ENCODE data around the gene TCF21. TPM values are rescaled to one million over a fixed set of nuclear protein-coding genes. Genes with fewer than 3 reads are reported as not detected.

Gene TCF21
- total RNA-seq, 1 donor from 2014 or later: 46.5 TPM

DNA sequence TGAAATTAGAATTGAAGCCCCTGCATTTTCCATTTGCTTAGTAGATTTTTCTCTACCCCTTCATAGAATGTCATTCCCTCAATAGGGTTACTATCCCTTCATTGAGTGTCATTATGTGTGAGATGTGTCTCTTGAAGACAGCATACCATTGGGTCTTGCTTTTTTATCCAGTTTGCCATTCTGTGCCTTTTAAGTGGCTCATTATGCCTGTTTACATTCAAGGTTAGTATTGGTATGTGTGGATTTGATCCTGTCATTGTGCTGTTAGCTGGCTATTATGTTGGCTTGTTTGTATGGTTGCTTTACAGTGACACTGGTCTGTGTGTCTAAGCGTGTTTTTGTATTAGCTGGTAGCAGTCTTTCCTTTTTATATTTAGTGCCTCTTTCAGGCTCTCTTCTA lies 25.7 kb upstream of the TCF21 start:
- ATAC-seq (no peak), DNase-seq (no peak)
- Histone ChIP-seq H3K27ac (no peak overlapping the region), H3K27me3 (ENCODE audit: low read depth) (no peaks in the 10 kb centered on the region), H3K4me1 (no peaks in the 10 kb centered on the region), H3K9me3 (peaks cover 22% of the 10 kb centered on the region), H3K4me3 (no peak overlapping the region), H3K36me3 (no peaks in the 10 kb centered on the region)
- intact Hi-C loops (cut with DNase I): no loop called here
- TF ChIP-seq, protein P1, sequence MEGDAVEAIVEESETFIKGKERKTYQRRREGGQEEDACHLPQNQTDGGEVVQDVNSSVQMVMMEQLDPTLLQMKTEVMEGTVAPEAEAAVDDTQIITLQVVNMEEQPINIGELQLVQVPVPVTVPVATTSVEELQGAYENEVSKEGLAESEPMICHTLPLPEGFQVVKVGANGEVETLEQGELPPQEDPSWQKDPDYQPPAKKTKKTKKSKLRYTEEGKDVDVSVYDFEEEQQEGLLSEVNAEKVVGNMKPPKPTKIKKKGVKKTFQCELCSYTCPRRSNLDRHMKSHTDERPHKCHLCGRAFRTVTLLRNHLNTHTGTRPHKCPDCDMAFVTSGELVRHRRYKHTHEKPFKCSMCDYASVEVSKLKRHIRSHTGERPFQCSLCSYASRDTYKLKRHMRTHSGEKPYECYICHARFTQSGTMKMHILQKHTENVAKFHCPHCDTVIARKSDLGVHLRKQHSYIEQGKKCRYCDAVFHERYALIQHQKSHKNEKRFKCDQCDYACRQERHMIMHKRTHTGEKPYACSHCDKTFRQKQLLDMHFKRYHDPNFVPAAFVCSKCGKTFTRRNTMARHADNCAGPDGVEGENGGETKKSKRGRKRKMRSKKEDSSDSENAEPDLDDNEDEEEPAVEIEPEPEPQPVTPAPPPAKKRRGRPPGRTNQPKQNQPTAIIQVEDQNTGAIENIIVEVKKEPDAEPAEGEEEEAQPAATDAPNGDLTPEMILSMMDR (IDR thresholded peaks at IDR 0.05): no peak

DNA sequence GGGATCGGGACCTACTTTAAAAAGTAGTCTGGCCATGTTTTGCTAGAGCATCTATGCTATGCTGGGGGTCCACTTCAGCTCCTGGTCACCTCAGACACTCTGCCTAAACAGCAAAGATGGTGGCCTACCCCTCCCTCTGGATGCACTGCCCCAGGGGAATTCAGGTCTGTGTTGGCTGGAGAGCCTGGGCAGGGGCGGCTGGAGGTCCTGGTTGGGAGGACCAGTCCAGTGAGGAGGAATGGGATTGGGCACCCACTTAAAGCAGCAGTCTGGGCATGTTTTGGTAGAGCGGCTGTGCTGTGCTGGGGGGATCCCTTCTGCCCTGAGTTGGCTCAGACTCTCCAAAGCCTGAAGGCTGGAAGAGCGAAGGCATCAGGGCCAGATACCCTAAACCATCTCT lies 23.2 kb upstream of the TCF21 start:
- H3K27ac ChIP-seq: no peak overlapping the region
- TF ChIP-seq, protein P1 (IDR thresholded peaks at IDR 0.05): no peak
- ATAC-seq (no peak), DNase-seq (no peak)
- H3K4me3 ChIP-seq: no peak overlapping the region
- H3K36me3 ChIP-seq: no peaks in the 10 kb centered on the region
- peaks cover 17% of the 10 kb centered on the region for H3K9me3 ChIP-seq
- no peaks in the 10 kb centered on the region for H3K27me3 ChIP-seq (ENCODE audit: low read depth)
- H3K4me1 ChIP-seq: no peaks in the 10 kb centered on the region
- intact Hi-C loops (cut with DNase I): no loop called here

DNA sequence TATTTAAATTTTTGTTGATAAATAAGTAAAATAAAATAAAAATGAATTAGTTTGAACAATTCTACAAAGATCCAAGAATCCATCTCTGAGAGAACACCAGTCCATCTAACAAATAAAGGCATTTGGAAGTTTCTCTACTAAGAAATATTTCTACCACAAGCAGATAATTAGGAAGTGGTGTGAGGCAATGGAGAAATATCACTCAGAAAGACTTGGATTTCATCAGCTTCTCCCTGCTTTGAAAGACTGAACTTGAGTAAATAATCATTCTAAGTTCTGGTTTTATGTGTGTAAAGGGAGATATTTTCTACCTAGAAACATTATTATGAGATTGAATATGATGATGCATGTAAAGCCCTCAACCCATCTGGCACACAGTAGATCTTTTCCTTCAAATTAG lies 17.8 kb upstream of the TCF21 start:
- TF ChIP-seq, protein P1 (IDR thresholded peaks at IDR 0.05): no peak
- no peaks in the 10 kb centered on the region for H3K4me1 ChIP-seq

DNA sequence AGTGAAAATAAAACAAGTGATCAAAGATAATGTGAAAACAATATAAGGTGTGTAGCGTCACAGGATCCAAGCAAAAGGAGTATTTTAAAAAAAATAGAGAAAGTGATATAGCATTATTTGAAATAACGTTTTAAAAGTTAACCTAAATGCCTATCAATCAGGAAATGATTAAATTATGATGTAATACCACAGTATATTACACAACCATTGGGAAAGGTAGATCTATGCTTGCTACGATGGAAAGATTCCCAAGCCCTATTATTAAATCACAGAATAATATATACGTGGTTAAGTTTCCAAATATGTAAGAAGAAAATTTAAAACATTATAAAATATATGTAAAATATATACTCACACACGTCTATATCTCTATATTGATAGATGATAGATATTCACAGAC lies 15.4 kb upstream of the TCF21 start:
- ATAC-seq: no peak
- Histone ChIP-seq H3K4me3 (no peak overlapping the region), H3K4me1 (no peaks in the 10 kb centered on the region), H3K27ac (no peak overlapping the region), H3K9me3 (no peaks in the 10 kb centered on the region), H3K27me3 (ENCODE audit: low read depth) (no peaks in the 10 kb centered on the region), H3K36me3 (no peaks in the 10 kb centered on the region)
- intact Hi-C loops (cut with DNase I): no loop called here
- DNase-seq: no peak
- TF ChIP-seq, protein P1 (IDR thresholded peaks at IDR 0.05): no peak

More for the DNA sequence above, 17.8 kb upstream of the TCF21 start:
- no peaks in the 10 kb centered on the region for H3K27me3 ChIP-seq (ENCODE audit: low read depth)
- no peak overlapping the region for H3K27ac ChIP-seq
- DNase-seq: no peak
- intact Hi-C loops (cut with DNase I): no loop called here
- H3K36me3 ChIP-seq: no peaks in the 10 kb centered on the region
- ATAC-seq: no peak
- H3K4me3 ChIP-seq: no peak overlapping the region
- H3K9me3 ChIP-seq: no peaks in the 10 kb centered on the region

DNA sequence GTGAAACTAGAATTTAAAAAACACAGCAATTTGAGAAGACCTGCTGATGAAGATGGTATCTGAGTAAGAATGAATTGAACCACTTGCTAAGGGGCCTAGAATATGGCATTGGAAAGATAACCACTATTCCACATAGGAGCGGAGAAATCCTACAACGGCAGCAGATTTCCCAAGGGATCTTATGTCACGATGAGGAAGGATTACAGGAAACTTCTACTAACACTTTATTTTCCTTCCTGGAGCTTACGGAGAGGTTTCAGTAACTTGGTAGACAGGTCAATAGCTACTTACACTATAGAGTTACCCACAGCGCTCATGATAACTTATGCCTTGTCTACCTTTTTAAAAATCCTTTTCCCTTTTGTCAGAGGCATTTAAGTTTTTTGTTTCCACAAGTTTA lies 11.8 kb upstream of the TCF21 start:
- intact Hi-C loops (cut with DNase I): no loop called here
- TF ChIP-seq, protein P1 (IDR thresholded peaks at IDR 0.05): no peak
- Histone ChIP-seq H3K9me3 (no peaks in the 10 kb centered on the region), H3K27me3 (ENCODE audit: low read depth) (no peaks in the 10 kb centered on the region), H3K4me3 (no peak overlapping the region), H3K36me3 (no peaks in the 10 kb centered on the region), H3K27ac (no peak overlapping the region), H3K4me1 (no peaks in the 10 kb centered on the region)
- ATAC-seq (no peak), DNase-seq (no peak)

DNA sequence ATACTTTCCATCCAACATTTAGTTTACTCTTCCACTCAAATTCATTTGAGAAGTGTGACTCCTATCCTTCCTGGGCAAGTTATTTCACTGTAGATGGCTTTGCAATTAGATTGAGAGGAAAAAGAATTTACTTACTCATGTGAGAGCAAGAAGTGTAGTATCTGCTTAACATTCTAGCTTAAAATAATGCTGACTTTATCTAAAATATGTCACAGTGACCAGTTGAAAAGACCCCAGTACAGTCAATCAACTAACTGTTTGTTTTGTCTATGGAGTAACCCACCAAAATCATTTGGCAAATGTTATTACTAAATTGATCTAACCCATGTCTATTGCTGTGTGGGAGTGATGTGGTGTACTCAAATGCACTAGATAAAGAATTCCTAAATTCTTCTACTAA lies 8.9 kb upstream of the TCF21 start:
- intact Hi-C loops (cut with DNase I): no loop called here
- TF ChIP-seq, protein P1 (IDR thresholded peaks at IDR 0.05): no peak
- H3K4me3 ChIP-seq: no peak overlapping the region
- ATAC-seq (no peak), DNase-seq (no peak)
- H3K9me3 ChIP-seq: no peaks in the 10 kb centered on the region
- H3K4me1 ChIP-seq: no peaks in the 10 kb centered on the region
- H3K27ac ChIP-seq: no peak overlapping the region
- no peaks in the 10 kb centered on the region for H3K27me3 ChIP-seq (ENCODE audit: low read depth)
- no peaks in the 10 kb centered on the region for H3K36me3 ChIP-seq
